ENCODE data around the gene C13orf42.

- TF ChIP-seq POLR2A (IDR thresholded peaks at IDR 0.05) (no peak), CTCF (IDR thresholded peaks at IDR 0.05) (no peak)
Observed at GRCh38 chr13:51033421-51034185, 77.5 kb downstream of the C13orf42 start.

Measured in right lobe of liver (tissue), 4 donors.